ENCODE measurements around the gene PRPSAP1. TPM values are rescaled to one million over a fixed set of nuclear protein-coding genes. Genes with fewer than 3 reads are reported as not detected.
A peak's percentile ranks its signal among the peaks of the same experiment; 100 is the strongest.

PRPSAP1 gene
- total and polyA plus RNA-seq, 12 donors = 26.0 to 79.3 (median 43.1) TPM

- Histone ChIP-seq H3K9me3 (replicated peaks in 1 of 3) (no peaks in the 10 kb centered on the region), H3K4me1 (replicated peaks in 1 of 2) (no peaks in the 10 kb centered on the region), H3K27me3 (no peaks in the 10 kb centered on the region), H3K4me3 (no peak overlapping the region), H3K36me3 (replicated peaks in 1 of 2) (no peaks in the 10 kb centered on the region), H3K27ac (no peak overlapping the region)
- TF ChIP-seq CTCF (IDR thresholded peaks at IDR 0.05) (no peak), POLR2A (IDR thresholded peaks at IDR 0.05) (no peak)
- DNase-seq = no peak
- 79 to 97% (median 93%) methylated on average over 3 of the region's 3 CpGs for WGBS, 4 donors
- intact Hi-C loops (cut with DNase I) = loop anchor here in 1 of 2 donors (5.0 kb wide), 2 partner anchors 175 to 285 kb away; no protein-coding TSS in a partner anchor
Measured at GRCh38 chr17:76297436-76297835, 56.3 kb downstream of the PRPSAP1 start.

- intact Hi-C loops (cut with DNase I) = loop anchor here in 1 of 2 donors (5.0 kb wide), 2 partner anchors 175 to 285 kb away; no protein-coding TSS in a partner anchor
- no peaks in the 10 kb centered on the region for H3K36me3 ChIP-seq (replicated peaks in 1 of 2)
- TF ChIP-seq CTCF (IDR thresholded peaks at IDR 0.05) = no peak
- TF ChIP-seq POLR2A (IDR thresholded peaks at IDR 0.05) = no peak
- DNase-seq = no peak
- H3K27ac ChIP-seq = no peak overlapping the region
- no peaks in the 10 kb centered on the region for H3K27me3 ChIP-seq
- H3K4me1 ChIP-seq (replicated peaks in 1 of 2) = no peaks in the 10 kb centered on the region
- no peak overlapping the region for H3K4me3 ChIP-seq
- 90 to 97% (median 94%) methylated on average over 5 of the region's 5 CpGs for WGBS, 4 donors
- H3K9me3 ChIP-seq (replicated peaks in 1 of 3) = no peaks in the 10 kb centered on the region
Measured at GRCh38 chr17:76296889-76297288, 56.8 kb downstream of the PRPSAP1 start.

- Histone ChIP-seq H3K4me3 (no peak overlapping the region), H3K27ac (no peak overlapping the region), H3K9me3 (replicated peaks in 1 of 3) (no peaks in the 10 kb centered on the region), H3K36me3 (replicated peaks in 1 of 2) (no peaks in the 10 kb centered on the region), H3K27me3 (no peaks in the 10 kb centered on the region), H3K4me1 (replicated peaks in 1 of 2) (no peaks in the 10 kb centered on the region)
- DNase-seq = peak in 1 of 7 donors; percentile 39
- WGBS, 4 donors = 26 to 43% (median 34%) methylated on average over 4 of the region's 4 CpGs
- intact Hi-C loops (cut with DNase I) = loop anchor here in 1 of 2 donors (5.0 kb wide), 2 partner anchors 174 to 284 kb away; no protein-coding TSS in a partner anchor
- TF ChIP-seq CTCF (IDR thresholded peaks at IDR 0.05) (no peak), POLR2A (IDR thresholded peaks at IDR 0.05) (no peak)
Measured at GRCh38 chr17:76296186-76296585, 57.5 kb downstream of the PRPSAP1 start.

GRCh38 chr17:76293106-76293505 is 60.6 kb downstream of the PRPSAP1 start:
- DNase-seq = no peak
- WGBS, 4 donors = 86 to 95% (median 91%) methylated on average over 4 to 7 of the region's 7 CpGs
- Histone ChIP-seq H3K9me3 (replicated peaks in 1 of 3) (no peaks in the 10 kb centered on the region), H3K4me1 (replicated peaks in 1 of 2) (no peaks in the 10 kb centered on the region), H3K36me3 (replicated peaks in 1 of 2) (no peaks in the 10 kb centered on the region), H3K27me3 (no peaks in the 10 kb centered on the region), H3K4me3 (no peak overlapping the region), H3K27ac (no peak overlapping the region)
- no peak for TF ChIP-seq CTCF (IDR thresholded peaks at IDR 0.05)
- TF ChIP-seq POLR2A (IDR thresholded peaks at IDR 0.05) = no peak
- intact Hi-C loops (cut with DNase I) = no loop called here

All from adrenal gland (tissue), 12 donors.